ENCODE data around the gene RHBG. TPM values are rescaled to one million over a fixed set of nuclear protein-coding genes. Genes with fewer than 3 reads are reported as not detected.

RHBG gene
- total RNA-seq, 4 donors from 2014 or later = not detected

- Histone ChIP-seq H3K36me3 (no peaks in the 10 kb centered on the region), H3K4me1 (peaks cover 8 to 11% of the 10 kb centered on the region in 2 donors), H3K27me3 (peaks cover 6% of the 10 kb centered on the region), H3K27ac (no peak overlapping the region), H3K9me3 (no peaks in the 10 kb centered on the region), H3K4me3 (replicated peaks in 1 of 3) (no peak overlapping the region)
- TF ChIP-seq CTCF (IDR thresholded peaks at IDR 0.05) (no peak), POLR2A (IDR thresholded peaks at IDR 0.05) (no peak)
- intact Hi-C loops (cut with DNase I) = no loop called here
- no peak for DNase-seq
- WGBS, 2 donors = 90 to 94% methylated on average over 7 of the region's 7 CpGs
These were observed 56.9 kb downstream of the RHBG start for GRCh38 chr1:156425943-156426342.

GRCh38 chr1:156427957-156428356, 58.9 kb downstream of the RHBG start:
- Histone ChIP-seq H3K4me3 (replicated peaks in 1 of 3) (no peak overlapping the region), H3K9me3 (no peaks in the 10 kb centered on the region), H3K4me1 (no peaks in the 10 kb centered on the region), H3K36me3 (no peaks in the 10 kb centered on the region), H3K27ac (no peak overlapping the region), H3K27me3 (peaks cover 6% of the 10 kb centered on the region)
- WGBS, 2 donors = 39 to 73% methylated on average over 5 of the region's 5 CpGs
- TF ChIP-seq CTCF (IDR thresholded peaks at IDR 0.05) = no peak
- TF ChIP-seq POLR2A (IDR thresholded peaks at IDR 0.05) = no peak
- intact Hi-C loops (cut with DNase I) = no loop called here
- no peak for DNase-seq

GRCh38 chr1:156428746-156429288, 59.8 kb downstream of the RHBG start:
- TF ChIP-seq POLR2A (IDR thresholded peaks at IDR 0.05) (no peak), CTCF (IDR thresholded peaks at IDR 0.05) (no peak)
- DNase-seq = no peak
- 6 to 11% methylated on average over 3 to 4 of the region's 4 CpGs for WGBS, 2 donors
- intact Hi-C loops (cut with DNase I) = no loop called here
- no peak overlapping the region for H3K4me3 ChIP-seq (replicated peaks in 1 of 3)
- H3K9me3 ChIP-seq = no peaks in the 10 kb centered on the region
- no peak overlapping the region for H3K27ac ChIP-seq
- peaks cover 7% of the 10 kb centered on the region for H3K27me3 ChIP-seq
- H3K4me1 ChIP-seq = no peaks in the 10 kb centered on the region
- H3K36me3 ChIP-seq = no peaks in the 10 kb centered on the region

GRCh38 chr1:156429313-156430060, 60.5 kb downstream of the RHBG start:
- H3K9me3 ChIP-seq = no peaks in the 10 kb centered on the region
- intact Hi-C loops (cut with DNase I) = no loop called here
- H3K36me3 ChIP-seq = no peaks in the 10 kb centered on the region
- no peak overlapping the region for H3K4me3 ChIP-seq (replicated peaks in 1 of 3)
- TF ChIP-seq CTCF (IDR thresholded peaks at IDR 0.05) (no peak), POLR2A (IDR thresholded peaks at IDR 0.05) (no peak)
- no peak for DNase-seq
- no peak overlapping the region for H3K27ac ChIP-seq
- no peaks in the 10 kb centered on the region for H3K4me1 ChIP-seq
- WGBS, 2 donors = 5 to 10% methylated on average over 11 to 13 of the region's 13 CpGs
- H3K27me3 ChIP-seq = peaks cover 14% of the 10 kb centered on the region

GRCh38 chr1:156430303-156430702, 61.3 kb downstream of the RHBG start:
- no peak for TF ChIP-seq POLR2A (IDR thresholded peaks at IDR 0.05)
- DNase-seq = no peak
- Histone ChIP-seq H3K27me3 (peaks cover 21% of the 10 kb centered on the region), H3K9me3 (no peaks in the 10 kb centered on the region), H3K4me3 (replicated peaks in 1 of 3) (no peak overlapping the region), H3K36me3 (no peaks in the 10 kb centered on the region), H3K4me1 (peaks cover under 1 to 1% of the 10 kb centered on the region in 2 donors), H3K27ac (no peak overlapping the region)
- WGBS, 2 donors = 11 to 20% methylated on average over 7 of the region's 7 CpGs
- intact Hi-C loops (cut with DNase I) = no loop called here
